Measurements from ENCODE around the gene KRT73.

KRT73 gene

GRCh38 chr12:52645120-52645761 lies 26.9 kb upstream of the KRT73 start:
- H3K4me1 Mint-ChIP-seq, result peaks cover 6% of the 10 kb centered on the region
- H3K27me3 Mint-ChIP-seq (ENCODE audit: low read depth), result peaks cover 36% of the 10 kb centered on the region

GRCh38 chr12:52644078-52644415 lies 25.7 kb upstream of the KRT73 start:
- no peak overlapping the region for H3K4me3 Mint-ChIP-seq
- no peaks in the 10 kb centered on the region for H3K4me1 Mint-ChIP-seq
- H3K27ac Mint-ChIP-seq, result no peak overlapping the region
- no peaks in the 10 kb centered on the region for H3K9me3 Mint-ChIP-seq
- H3K27me3 Mint-ChIP-seq (ENCODE audit: low read depth), result peaks cover 38% of the 10 kb centered on the region
- TF ChIP-seq CTCF (IDR thresholded peaks at IDR 0.05; ENCODE audit: unreplicated experiment in 3 of 3), result no peak
- no peaks in the 10 kb centered on the region for H3K36me3 Mint-ChIP-seq (ENCODE audit: low read depth)

More at GRCh38 chr12:52645120-52645761, 26.9 kb upstream of the KRT73 start:
- Mint-ChIP-seq H3K36me3 (ENCODE audit: low read depth) (no peaks in the 10 kb centered on the region), H3K4me3 (no peak overlapping the region), H3K27ac (no peak overlapping the region), H3K9me3 (no peaks in the 10 kb centered on the region)
- no peak for TF ChIP-seq CTCF (IDR thresholded peaks at IDR 0.05; ENCODE audit: unreplicated experiment in 3 of 3)

GRCh38 chr12:52643233-52644077 lies 25.1 kb upstream of the KRT73 start:
- Mint-ChIP-seq H3K36me3 (ENCODE audit: low read depth) (no peaks in the 10 kb centered on the region), H3K9me3 (no peaks in the 10 kb centered on the region), H3K27ac (no peak overlapping the region), H3K4me1 (no peaks in the 10 kb centered on the region), H3K27me3 (ENCODE audit: low read depth) (peaks cover 38% of the 10 kb centered on the region), H3K4me3 (no peak overlapping the region)
- no peak for TF ChIP-seq CTCF (IDR thresholded peaks at IDR 0.05; ENCODE audit: unreplicated experiment in 3 of 3)

GRCh38 chr12:52641468-52641867 lies 23.1 kb upstream of the KRT73 start:
- Mint-ChIP-seq H3K36me3 (ENCODE audit: low read depth) (no peaks in the 10 kb centered on the region), H3K4me3 (no peak overlapping the region), H3K4me1 (no peaks in the 10 kb centered on the region), H3K27ac (no peak overlapping the region), H3K27me3 (ENCODE audit: low read depth) (peaks cover 38% of the 10 kb centered on the region), H3K9me3 (no peaks in the 10 kb centered on the region)
- no peak for TF ChIP-seq CTCF (IDR thresholded peaks at IDR 0.05; ENCODE audit: unreplicated experiment in 3 of 3)

- Mint-ChIP-seq H3K4me3 (no peak overlapping the region), H3K36me3 (ENCODE audit: low read depth) (no peaks in the 10 kb centered on the region), H3K27me3 (ENCODE audit: low read depth) (peaks cover 19% of the 10 kb centered on the region), H3K4me1 (no peaks in the 10 kb centered on the region), H3K9me3 (no peaks in the 10 kb centered on the region), H3K27ac (no peak overlapping the region)
- TF ChIP-seq CTCF (IDR thresholded peaks at IDR 0.05; ENCODE audit: unreplicated experiment in 3 of 3), result no peak
Measured at GRCh38 chr12:52637299-52637698, 18.9 kb upstream of the KRT73 start.

Data from nephron (organoid).